Vagina (tissue), 2 donors: ENCODE measurements around the gene NPAS3. TPM values are rescaled to one million over a fixed set of nuclear protein-coding genes. Genes with fewer than 3 reads are reported as not detected.

Source experiments
- DNase-seq, 2 donors: peaks; one replicate each; pipeline ENCODE4 v3.0.0-alpha.2; 2017; ENCODE audit errors: extremely low spot score in 2 of 2
- H3K27ac ChIP-seq: fragments of 200-600 bp; sonication (generic); one replicate; pipeline ENCODE4 v1.5.1; 2019
- H3K27me3 ChIP-seq: fragments of 200-600 bp; sonication (generic); one replicate; pipeline ENCODE4 v1.5.1; 2019
- H3K36me3 ChIP-seq, 2 donors: fragments of 200-600 bp; sonication (generic); one replicate each; pipeline ENCODE4 v1.5.1; 2017 to 2019
- H3K4me1 ChIP-seq: fragments of 200-600 bp; sonication (generic); one replicate; pipeline ENCODE4 v1.5.1; 2019
- H3K4me3 ChIP-seq, 2 donors: fragments of 200-600 bp; sonication (generic); 1 replicate in 1 of 2; 2 replicates in 1 of 2; pipeline ENCODE4 v1.5.1; 2016 to 2019
- H3K9me3 ChIP-seq: fragments of 200-600 bp; sonication (generic); one replicate; pipeline ENCODE4 v1.5.1; 2019
- CTCF ChIP-seq, 3 experiments: fragments of 450-650 bp in 2 of 3; fragments of 200-600 bp in 1 of 3; sonication (generic) in 1 of 3; IDR thresholded peaks; one replicate each; pipeline ENCODE4 v1.5.1; 2017 to 2019; ENCODE audit warnings: antibody characterized with exemption in 3 of 3, mild to moderate bottlenecking in 2 of 3, moderate library complexity in 2 of 3
- POLR2A ChIP-seq, 2 donors: fragments of 450-650 bp; IDR thresholded peaks; one replicate each; pipeline ENCODE4 v1.6.1; 2017; ENCODE audit warnings: antibody characterized with exemption in 2 of 2, mild to moderate bottlenecking in 2 of 2, moderate library complexity in 2 of 2
- POLR2AphosphoS5 ChIP-seq, 2 donors: sonication (generic); formaldehyde crosslinking; IDR thresholded peaks; one replicate each; pipeline ENCODE4 v1.9.0; 2017; ENCODE audit warnings: antibody characterized with exemption in 2 of 2, mild to moderate bottlenecking in 2 of 2, low read depth in 1 of 2; ENCODE audit not compliant: insufficient read depth in 1 of 2
- intact Hi-C: fragments of 100-400 bp; cut with DNase I; formaldehyde crosslinking; loops from one replicate; pipeline ENCODE4 v1.15.1; 2023
- total RNA-seq: library from RNA; depleted of rRNA; stranded (reverse); fragments of >200 nt; gene quantifications from one replicate; pipeline ENCODE4 v1.2.3, GENCODE V29; 2016

NPAS3 gene
- total RNA-seq, 1 donor from 2014 or later, result 1.2 TPM

DNA sequence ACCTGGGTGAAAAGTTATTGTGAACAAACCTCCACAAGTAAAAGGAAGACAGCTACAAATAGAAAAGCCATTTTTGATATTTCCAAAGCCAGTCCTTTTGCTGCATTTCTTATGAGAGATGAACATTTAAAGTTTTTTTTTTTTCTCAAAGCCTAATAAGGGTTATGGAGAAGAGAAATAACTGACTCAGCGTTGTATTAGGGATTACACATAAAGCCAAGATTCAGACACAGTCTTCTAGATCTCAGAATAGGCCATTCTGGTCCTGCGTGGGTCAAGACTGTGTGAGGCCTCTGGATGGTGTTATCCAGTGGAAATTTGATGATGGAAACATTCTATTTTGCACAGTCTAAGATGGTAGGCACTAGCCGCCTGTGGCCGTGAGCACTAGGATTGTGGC is 552.4 kb downstream of the NPAS3 start:
- intact Hi-C loops, result no loop called here
- Histone ChIP-seq H3K27ac (no peak overlapping the region), H3K4me1 (no peaks in the 10 kb centered on the region), H3K36me3 (no peaks in the 10 kb centered on the region), H3K27me3 (no peaks in the 10 kb centered on the region), H3K9me3 (no peaks in the 10 kb centered on the region), H3K4me3 (no peak overlapping the region)
- no peak for DNase-seq
- TF ChIP-seq CTCF (IDR thresholded peaks at IDR 0.05) (no peak), POLR2A (IDR thresholded peaks at IDR 0.05) (no peak), POLR2AphosphoS5 (IDR thresholded peaks at IDR 0.05; ENCODE audit: insufficient read depth in 1 of 2, low read depth in 1 of 2) (no peak)

DNA sequence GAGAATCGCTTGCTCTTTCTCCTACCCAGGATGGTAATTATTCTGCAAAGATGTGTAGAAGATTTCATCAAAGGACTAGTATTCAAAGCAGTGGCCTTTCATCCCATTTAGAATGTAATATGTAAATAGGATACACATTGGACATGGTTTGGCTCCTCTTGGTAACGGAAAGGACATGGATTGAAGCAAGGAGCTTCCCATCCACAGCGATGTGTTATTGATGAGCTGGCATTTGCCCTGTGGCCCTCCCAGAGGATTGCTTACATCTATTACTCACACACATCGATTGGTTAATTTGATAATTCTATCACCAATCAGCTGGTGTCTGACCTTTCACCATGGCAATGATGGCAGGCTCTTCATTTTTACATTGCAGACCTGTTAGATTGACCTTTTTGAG is 553.8 kb downstream of the NPAS3 start:
- H3K9me3 ChIP-seq, result no peaks in the 10 kb centered on the region
- no peaks in the 10 kb centered on the region for H3K27me3 ChIP-seq
- no peak for DNase-seq
- no peaks in the 10 kb centered on the region for H3K36me3 ChIP-seq
- no peaks in the 10 kb centered on the region for H3K4me1 ChIP-seq
- TF ChIP-seq POLR2AphosphoS5 (IDR thresholded peaks at IDR 0.05; ENCODE audit: insufficient read depth in 1 of 2, low read depth in 1 of 2), result no peak
- no peak for TF ChIP-seq CTCF (IDR thresholded peaks at IDR 0.05)
- TF ChIP-seq POLR2A (IDR thresholded peaks at IDR 0.05), result no peak
- H3K27ac ChIP-seq, result no peak overlapping the region
- H3K4me3 ChIP-seq, result no peak overlapping the region
- intact Hi-C loops, result no loop called here

DNA sequence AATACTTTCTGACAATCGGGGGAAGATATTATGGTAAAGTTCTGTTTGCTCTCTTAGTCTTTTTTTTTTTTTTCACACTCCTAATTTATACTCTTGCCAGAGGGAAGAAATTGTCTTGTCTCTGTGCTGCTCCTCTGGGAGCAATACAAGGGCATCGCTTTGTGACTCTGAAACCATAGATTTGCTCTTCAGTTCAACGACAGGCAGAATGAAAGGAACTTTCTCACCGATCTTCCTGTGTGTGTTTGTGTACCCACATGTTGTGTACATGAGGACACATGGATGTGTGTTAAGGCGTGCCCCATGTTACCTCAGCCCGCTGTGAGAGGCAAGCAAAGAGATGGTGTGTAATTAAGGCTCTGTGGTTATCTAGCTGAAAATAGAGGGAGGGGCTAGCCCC is 554.6 kb downstream of the NPAS3 start:
- Histone ChIP-seq H3K4me3 (no peak overlapping the region), H3K36me3 (no peaks in the 10 kb centered on the region), H3K27me3 (no peaks in the 10 kb centered on the region), H3K9me3 (no peaks in the 10 kb centered on the region), H3K4me1 (no peaks in the 10 kb centered on the region), H3K27ac (no peak overlapping the region)
- no peak for DNase-seq
- intact Hi-C loops, result no loop called here
- no peak for TF ChIP-seq POLR2AphosphoS5 (IDR thresholded peaks at IDR 0.05; ENCODE audit: insufficient read depth in 1 of 2, low read depth in 1 of 2)
- TF ChIP-seq CTCF (IDR thresholded peaks at IDR 0.05), result no peak
- no peak for TF ChIP-seq POLR2A (IDR thresholded peaks at IDR 0.05)

- Histone ChIP-seq H3K27ac (no peak overlapping the region), H3K27me3 (no peaks in the 10 kb centered on the region), H3K4me1 (no peaks in the 10 kb centered on the region), H3K36me3 (no peaks in the 10 kb centered on the region), H3K9me3 (no peaks in the 10 kb centered on the region), H3K4me3 (no peak overlapping the region)
- DNase-seq, result no peak
- intact Hi-C loops, result no loop called here
- TF ChIP-seq POLR2A (IDR thresholded peaks at IDR 0.05), result no peak
- no peak for TF ChIP-seq CTCF (IDR thresholded peaks at IDR 0.05)
- TF ChIP-seq POLR2AphosphoS5 (IDR thresholded peaks at IDR 0.05; ENCODE audit: insufficient read depth in 1 of 2, low read depth in 1 of 2), result no peak
These were observed 555.3 kb downstream of the NPAS3 start for GRCh38 chr14:33493990-33494389.

DNA sequence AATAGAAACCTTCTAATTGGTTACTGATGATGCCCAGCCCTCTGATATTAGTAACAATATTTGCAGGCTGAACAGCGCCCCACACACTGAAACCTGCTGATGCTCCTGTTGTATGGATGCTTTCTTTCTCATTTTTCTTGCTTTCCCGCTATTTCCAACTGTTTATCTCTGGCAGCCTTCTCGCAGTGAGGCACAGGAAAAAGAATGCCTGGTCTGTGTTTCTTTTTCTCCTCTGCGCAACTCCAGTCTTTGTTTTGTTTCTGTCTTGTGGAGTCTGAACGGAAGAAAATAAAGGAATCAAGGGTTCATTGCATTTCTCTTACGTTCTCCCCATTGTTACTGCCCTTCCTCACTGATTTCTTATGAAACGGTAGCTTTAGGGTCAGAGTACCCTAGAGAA is 561.0 kb downstream of the NPAS3 start:
- no peak for DNase-seq
- no peak overlapping the region for H3K27ac ChIP-seq
- TF ChIP-seq CTCF (IDR thresholded peaks at IDR 0.05), result no peak
- no peak for TF ChIP-seq POLR2A (IDR thresholded peaks at IDR 0.05)
- no peak for TF ChIP-seq POLR2AphosphoS5 (IDR thresholded peaks at IDR 0.05; ENCODE audit: insufficient read depth in 1 of 2, low read depth in 1 of 2)
- no peak overlapping the region for H3K4me3 ChIP-seq
- no peaks in the 10 kb centered on the region for H3K27me3 ChIP-seq
- intact Hi-C loops, result no loop called here
- H3K4me1 ChIP-seq, result no peaks in the 10 kb centered on the region
- no peaks in the 10 kb centered on the region for H3K36me3 ChIP-seq
- H3K9me3 ChIP-seq, result no peaks in the 10 kb centered on the region
